NOMO-1 treated with DMSO at 0.1 percent for 48 hours (cell line): ENCODE measurements around the gene PRXL2B.
A peak's percentile ranks its signal among the peaks of the same experiment; 100 is the strongest.
"Not testable (repeated sequence)": the region's sequence is repeated elsewhere in the genome, so short reads cannot be mapped to it uniquely, and the experiment has no call there.

ENCODE experiments used
- DNase-seq: peaks from one replicate; lab custom pipeline; 2025; ENCODE audit not compliant: unreplicated experiment; lab: John Stamatoyannopoulos, UW

The PRXL2B gene

DNA sequence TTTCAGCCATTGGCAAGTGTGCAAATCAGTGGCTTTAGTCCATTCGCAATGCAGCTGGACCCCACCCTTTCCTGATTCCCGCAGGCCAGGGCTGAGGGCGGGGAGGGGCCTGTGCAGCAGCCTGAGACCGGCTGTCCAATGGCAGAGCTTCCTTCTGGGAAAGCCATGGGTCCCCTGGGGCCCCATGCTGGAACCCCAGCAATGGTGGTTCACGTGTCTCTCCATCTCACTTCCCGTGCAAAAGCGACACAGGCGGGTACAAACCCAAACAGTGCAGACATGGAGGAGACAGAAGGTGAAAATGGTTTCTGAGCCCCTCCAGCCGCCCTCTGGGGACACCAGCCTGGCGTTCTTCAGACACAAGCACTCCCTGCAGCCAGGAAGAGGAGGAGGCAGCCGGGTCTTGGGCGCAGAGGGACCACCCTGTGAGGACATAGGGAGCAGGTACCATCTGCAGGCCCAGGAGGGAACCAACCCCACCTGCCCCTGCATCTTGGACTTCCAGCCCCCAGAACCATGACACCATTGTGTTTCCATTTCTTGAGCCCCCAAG, 36.2 kb upstream of the PRXL2B start:
- DNase-seq: not testable (repeated sequence)

DNA sequence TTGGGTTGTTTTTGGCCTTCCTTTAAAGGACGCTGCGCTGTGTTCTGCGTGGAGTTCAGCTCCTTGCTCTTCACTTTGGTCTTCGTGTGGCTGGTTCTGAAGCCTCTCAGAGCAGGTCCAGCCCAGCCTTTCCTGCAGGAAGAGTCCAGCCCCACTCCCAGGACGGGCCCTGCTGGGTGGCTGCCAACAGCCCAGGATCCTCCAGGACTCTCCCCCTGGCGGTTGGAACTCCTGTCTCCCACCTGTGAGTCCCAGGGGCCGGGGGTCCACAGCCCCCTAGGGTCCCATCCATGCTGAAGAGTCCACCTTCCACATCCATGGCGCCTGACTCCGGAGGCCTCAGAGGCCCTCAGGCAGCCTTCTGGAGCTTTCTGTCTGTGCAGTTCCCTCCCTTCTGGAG, 35.0 kb upstream of the PRXL2B start:
- not testable (repeated sequence) for DNase-seq

DNA sequence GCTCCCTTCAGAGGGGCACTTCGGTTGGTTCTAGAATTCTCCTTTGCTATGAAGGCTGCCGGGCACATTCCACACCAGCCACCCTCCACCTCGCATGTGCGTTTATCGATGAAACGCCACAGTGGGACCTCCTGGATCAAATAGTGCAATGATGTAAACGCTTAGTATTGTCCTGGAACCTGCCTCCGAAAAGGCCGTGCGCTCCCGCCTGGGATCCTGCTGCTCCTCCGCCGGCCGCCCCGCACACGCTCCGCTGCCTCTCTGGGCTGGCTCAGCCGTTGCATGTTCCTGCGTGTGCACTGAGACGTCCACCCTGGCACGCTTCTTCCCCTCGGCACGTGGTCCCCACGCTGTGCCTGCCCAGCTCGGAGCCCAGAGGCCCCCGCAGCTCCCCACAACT, 34.4 kb upstream of the PRXL2B start:
- no peak for DNase-seq

DNA sequence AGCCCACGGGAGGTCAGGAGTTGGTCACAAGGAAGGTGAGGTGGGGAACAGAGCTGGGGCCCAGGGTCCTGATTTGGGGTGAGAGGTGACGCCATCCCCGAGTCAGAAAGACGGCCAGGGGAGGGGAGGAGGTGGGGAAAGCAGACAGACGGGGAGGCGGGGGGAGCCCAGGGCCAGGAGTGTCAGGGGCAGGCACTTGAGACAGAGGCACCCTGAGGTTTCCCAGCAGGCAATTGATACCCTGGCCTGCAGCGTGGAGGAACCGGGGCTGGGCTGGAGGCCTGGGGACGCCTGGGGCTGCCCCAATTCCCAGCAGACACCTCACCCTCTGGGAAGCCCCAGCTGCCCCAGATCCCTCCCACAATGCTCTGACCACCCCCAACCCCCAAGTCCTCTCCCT, 33.5 kb upstream of the PRXL2B start:
- not testable (repeated sequence) for DNase-seq

DNA sequence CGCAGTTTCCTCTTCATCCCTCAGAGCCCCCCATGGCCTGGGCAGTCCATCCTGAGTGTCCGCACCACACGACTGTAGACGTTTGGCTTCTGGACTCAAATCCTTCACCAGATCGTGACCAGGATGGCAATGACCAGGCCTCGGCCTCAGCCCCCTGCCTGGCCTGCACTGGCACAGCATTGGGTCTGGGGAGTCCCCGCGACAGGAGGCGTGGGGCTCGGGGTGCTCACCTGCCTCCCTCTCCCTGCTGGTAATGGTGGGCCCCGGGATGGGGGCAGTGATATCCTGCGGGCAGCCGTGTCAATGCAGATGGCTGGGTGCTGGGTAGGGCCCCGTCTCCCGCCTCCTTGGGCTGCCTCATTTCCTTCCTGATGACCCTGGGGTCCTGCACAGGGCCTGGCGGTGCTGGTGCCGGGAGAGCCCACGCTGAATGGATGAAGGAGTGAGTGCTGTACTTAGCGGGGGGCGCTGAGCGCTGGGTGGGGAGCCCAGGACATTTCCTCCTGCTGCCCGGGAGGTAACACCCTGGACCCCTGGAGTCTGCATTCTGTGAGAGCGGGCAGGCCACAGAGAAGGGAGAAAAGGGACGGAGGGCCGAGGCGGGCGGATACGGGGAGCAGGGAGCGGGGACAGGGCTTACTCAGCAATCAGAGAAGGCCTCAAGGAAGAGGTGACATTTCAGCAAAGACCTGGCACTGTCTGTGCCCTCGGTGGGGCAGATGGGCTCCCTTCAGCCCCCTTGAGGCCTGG, 32.5 kb upstream of the PRXL2B start:
- no peak for DNase-seq

DNA sequence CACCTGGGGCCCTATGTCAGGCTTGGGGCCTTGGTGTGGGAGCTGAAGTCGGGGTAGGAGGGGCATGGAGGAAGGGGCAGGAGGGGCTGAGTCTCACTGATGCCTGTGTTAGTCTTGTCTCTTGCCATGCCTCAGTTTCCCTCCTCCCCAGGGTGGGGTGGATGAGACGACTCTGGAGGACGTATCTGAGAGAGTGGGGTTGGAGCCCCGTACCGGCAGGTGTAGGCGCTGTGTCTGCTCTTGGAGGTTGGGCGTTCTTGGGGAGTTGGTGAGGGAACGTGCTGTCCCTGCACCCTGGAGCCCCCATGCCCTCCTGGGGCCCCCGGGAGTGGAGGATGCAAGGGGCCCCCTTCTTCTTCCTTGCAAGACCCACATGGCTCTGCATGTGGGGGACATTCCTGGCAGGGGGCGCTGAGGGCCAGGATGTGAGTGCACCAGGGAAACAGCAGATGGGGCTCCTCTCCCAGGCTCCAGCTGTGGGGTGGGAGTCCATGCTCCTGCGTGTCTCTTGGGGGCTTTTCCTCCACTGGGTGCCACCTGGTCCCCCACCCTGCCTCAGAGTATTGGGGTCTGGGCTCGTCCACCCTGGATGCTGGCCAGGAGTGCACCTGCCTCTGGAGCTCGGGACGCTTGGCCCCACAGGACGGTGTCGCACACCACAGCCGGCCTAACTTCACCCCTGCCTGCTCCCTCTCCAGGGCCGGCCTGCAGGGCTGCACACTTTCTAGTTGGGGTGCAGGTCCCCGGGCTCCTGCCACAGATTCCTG, 31.8 kb upstream of the PRXL2B start:
- DNase-seq: no peak

DNA sequence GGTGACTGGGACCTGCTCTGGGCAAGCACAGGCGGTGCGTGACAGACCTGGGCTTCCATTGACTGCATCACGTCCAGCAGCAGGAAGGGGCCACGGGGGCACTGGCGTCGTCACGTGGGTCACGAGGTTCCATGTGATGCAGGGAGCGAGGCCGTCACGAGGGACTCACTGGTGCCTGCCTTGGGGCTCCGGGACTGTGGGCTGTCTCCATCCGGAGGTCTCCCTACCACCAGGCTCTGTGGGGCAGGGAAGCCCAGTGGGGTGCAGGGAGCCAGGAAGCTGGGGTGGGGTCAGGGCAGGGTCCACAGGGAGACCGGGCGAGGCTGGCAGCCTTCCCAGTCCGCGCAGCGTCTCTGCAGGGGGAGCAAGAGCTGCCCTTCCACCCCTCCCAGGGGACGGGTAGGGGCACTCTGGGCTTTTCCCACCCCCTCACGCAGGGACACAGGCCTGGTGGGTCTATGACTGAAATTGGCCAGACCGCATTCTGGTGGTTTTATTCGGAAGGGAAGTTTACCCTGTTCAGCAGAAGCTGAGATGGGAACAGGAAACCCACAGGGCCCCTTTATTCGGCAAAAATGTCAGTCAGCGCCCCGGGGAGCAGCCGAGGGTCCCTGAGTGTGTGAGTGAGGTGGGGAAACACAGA, 30.8 kb upstream of the PRXL2B start:
- peak; percentile 62 for DNase-seq

DNA sequence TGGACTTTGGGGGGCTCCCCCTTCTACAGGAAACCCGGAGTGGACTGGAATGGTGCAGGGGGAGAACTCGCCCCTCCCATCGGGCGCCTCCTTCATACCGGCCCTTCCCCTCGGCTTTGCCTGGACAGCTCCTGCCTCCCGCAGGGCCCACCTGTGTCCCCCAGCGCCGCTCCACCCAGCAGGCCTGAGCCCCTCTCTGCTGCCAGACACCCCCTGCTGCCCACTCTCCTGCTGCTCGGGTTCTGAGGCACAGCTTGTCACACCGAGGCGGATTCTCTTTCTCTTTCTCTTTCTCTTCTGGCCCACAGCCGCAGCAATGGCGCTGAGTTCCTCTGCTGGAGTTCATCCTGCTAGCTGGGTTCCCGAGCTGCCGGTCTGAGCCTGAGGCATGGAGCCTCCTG, 30.3 kb upstream of the PRXL2B start, which contains the start of gene TNFRSF14:
TNFRSF14 (plus strand) TSS at position 95 of the 401 bp plus-strand sequence; CDS start at position 389, 294 bp downstream.
- peak; percentile 68 for DNase-seq

DNA sequence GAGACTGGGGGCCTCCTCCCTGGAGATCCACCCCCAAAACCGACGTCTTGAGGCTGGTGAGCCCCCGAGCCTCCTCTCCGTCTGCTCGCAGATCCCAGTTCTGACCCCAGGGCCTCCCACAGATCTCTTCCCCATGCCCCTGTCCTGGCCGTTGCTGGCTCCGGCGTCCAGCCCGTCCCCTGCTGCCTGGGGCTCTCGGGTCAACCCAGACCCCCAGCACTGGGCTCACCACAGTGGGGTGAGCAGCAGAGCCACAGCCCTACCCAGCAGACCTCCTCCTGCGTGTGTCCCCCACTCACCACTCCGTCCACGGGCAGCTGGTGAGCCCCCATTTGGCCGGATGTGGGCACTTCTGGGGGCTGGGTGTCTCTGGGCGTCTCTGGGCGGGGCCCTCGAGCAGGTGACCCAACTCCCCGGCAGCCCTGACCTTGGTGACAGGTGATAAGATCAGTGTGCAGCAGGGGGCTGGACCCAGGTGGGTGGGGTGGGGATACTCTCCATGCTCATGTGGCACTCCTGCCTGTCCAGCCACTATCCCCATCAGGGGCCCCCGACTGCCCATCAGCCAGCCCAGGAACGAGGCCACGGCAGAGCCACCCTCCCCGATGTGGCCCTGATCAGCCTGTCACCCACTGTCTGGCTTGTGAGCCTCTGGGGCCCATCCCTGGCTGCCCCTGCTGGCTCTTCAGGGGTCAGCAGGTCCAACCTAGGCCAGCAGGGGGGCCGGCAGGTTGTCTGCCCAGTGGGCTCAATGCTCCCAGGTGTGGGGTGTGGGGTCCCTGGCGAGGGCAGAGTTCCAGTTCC, 29.7 kb upstream of the PRXL2B start:
- DNase-seq: no peak

DNA sequence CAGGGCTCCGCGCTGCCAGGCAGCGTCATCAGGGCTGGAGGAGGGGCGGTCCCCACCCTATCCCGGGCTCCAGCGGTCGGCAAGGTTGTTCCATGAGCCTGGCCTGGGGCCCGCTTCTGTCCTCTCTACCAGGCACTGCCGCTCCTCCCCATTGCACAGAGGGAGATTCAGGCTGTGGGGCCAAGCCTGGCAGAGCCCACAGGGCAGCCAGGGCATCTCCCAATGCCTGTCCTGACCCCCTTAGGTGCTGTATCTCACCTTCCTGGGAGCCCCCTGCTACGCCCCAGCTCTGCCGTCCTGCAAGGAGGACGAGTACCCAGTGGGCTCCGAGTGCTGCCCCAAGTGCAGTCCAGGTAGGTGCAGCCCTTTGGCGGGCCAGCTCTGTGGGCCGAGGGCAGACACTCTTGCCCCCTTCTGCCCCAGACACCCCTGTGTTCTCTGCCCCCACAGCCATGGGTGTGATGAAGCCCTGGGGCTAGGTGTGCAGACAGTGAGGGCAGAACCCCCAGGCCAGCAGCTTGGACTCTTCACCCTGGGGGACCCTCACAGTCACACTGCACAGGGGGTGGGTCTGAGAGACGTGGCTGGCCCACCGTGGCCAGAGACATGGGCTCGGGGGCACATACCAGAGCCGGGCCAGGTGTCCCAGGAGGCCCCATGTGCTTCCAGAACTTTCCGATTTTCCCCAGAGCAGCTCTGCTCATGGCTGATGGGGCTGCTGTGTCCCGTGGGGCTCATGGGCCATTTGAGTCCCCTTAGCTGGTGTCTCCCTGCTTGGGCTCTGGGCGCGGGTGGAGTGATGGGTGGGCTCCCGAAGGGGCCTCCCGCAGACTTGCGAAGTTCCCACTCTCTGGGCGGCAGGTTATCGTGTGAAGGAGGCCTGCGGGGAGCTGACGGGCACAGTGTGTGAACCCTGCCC, 28.8 kb upstream of the PRXL2B start:
- DNase-seq: no peak

DNA sequence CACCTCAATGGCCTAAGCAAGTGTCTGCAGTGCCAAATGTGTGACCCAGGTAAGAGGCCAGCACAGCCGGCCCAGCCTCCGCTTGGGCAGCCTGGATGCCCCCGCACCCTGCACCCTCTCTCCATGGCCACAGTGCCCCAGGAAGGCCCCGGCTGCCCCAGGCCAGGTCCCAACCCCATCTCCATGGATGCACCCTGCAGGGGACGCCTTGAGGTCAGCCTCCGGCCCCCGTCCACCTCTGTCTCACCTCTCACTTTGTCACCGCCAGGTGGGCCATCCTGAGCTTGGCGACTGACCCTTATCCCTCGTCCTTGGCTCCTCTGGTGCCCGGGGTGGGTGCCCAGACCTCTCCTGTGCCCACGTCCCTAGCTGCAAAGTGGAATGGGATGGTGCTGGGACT, 28.2 kb upstream of the PRXL2B start:
- DNase-seq: no peak

DNA sequence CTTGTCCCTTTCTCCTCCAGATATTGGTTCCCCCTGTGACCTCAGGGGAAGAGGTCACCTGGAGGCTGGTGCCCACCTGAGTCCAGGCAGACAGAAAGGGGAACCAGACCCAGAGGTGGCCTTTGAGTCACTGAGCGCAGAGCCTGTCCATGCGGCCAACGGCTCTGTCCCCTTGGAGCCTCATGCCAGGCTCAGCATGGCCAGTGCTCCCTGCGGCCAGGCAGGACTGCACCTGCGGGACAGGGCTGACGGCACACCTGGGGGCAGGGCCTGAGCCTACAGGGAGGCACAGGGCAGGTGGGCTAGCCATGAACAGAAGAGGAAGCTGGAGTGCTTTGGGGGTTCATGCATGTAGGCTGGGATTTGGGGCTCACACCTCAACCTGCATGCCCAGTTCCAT, 27.7 kb upstream of the PRXL2B start:
- no peak for DNase-seq

DNA sequence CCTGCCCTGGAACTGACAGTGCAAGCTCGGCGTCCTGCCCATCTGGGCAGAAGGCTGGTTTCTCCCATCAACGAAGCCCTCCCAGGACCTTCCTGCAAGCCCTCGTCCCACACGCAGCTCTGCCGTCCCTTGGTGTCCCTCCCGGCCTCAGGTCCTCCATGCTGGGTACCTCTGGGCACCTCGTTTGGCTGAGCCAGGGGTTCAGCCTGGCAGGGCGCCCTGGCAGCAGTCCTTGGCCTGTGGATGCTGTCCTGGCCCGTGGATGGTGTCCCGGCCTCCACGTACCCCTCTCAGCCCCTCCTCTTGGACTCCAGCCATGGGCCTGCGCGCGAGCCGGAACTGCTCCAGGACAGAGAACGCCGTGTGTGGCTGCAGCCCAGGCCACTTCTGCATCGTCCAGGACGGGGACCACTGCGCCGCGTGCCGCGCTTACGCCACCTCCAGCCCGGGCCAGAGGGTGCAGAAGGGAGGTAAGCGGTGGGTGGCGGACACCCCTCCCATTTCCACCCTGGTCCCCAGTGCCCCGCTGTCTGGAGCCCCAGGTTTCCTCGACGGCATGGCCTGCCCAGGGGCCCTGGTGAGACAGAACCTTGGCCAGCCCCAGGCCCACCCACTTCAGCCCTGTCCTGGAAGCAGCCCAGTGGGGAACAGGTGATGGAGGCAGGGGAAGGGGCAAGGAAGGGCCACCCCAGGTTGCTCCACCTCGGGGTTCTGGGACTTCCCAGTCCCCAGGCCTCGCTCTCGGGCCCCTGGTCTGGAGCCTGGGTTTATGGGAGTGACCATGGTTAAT, 26.9 kb upstream of the PRXL2B start:
- no peak for DNase-seq

DNA sequence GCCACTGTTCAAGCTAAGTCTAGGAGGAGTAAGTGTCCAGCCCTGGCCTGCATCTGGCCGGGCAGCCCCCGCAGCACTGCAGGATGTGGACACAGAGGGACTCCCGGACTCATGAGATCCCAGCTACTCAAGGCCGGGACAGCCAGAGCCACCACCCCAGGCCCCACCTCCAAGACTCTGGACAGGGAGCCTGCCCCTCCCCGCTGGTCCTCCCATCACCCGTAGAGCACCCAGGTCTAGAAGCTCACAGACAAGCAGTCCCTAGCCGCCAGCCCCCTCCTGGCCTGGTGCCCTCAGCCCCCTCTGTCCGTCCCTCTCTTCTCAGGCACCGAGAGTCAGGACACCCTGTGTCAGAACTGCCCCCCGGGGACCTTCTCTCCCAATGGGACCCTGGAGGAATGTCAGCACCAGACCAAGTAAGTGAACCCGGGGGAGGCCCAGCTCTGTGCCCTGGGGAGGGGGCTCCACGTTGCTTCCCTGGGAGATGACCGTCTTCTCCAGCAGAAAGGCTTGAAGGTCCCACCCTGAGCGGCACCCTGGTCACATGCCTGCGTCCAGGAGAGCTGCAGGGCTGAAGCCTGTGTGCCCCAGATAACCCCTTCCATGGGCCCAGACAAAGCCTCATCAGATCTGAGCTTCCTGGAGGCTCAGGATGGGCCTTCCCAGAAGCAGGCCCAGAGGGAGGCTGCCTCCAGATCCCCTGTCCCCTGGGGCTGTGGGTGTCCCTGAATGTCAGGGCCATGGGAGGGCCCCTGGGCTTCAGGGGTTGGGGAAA, 26.1 kb upstream of the PRXL2B start:
- DNase-seq: no peak

DNA sequence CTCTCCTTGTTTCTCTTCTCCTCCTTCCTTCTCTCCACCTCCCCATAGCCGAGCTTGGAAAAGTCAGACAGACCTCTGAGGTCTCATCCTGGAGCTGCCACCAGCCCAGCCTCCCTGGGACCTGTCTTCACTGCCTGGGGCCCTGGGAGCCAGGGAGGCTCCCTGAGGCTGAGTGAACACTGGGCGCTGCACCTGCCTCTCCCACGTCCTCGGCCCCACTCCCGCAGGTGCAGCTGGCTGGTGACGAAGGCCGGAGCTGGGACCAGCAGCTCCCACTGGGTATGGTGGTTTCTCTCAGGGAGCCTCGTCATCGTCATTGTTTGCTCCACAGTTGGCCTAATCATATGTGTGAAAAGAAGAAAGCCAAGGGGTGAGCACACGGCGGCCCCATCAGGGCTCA, 25.1 kb upstream of the PRXL2B start:
- DNase-seq: no peak

DNA sequence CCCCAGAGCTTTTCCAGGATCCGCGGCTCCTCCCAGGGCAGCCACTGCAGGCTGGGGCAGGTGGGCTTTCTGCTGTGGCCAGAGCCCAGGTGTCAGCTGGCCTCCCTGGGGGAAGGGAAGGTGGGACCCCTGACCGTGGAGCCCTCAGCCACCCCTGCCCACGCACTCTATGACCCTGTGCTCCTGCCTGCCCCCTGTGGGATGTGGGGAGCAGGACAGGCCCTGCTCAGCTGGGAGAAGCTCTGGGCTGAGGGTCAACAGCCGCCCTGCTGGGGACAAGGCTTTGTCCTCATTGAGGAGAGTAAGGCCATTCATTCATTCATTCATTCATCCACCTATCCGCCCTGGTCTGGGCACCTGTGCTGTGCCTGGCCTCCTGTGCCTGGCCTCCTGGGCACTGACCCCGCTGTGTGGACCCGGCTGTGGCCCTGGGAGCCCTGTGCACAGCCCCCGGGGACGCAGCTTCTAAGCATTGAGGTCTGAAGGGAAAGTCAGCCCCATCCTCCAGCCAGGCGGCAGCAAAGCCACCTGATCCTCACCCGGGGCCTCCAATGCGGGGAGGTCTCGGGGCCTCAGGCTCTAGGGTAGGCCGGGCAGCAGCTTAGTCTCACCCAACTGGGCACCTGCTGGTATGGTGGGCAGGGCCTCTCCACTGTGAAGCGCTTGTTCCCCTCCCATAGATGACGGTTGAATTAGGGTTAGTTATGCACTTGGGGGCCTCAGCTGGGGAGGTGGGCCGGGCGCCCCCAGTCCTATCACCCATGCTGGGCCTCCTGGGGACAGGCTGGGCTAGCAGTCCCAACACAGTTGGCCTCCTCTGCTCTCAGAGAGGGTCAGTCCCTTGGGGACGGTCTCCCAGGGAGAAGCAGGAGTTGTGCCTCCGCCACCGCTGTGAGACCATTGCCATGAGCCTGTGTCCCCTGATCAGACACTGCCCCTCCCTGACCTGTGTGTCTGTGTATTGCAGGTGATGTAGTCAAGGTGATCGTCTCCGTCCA, 24.4 kb upstream of the PRXL2B start:
- DNase-seq: no peak

DNA sequence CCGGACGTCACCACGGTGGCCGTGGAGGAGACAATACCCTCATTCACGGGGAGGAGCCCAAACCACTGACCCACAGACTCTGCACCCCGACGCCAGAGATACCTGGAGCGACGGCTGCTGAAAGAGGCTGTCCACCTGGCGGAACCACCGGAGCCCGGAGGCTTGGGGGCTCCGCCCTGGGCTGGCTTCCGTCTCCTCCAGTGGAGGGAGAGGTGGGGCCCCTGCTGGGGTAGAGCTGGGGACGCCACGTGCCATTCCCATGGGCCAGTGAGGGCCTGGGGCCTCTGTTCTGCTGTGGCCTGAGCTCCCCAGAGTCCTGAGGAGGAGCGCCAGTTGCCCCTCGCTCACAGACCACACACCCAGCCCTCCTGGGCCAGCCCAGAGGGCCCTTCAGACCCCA, 23.4 kb upstream of the PRXL2B start:
- DNase-seq: no peak
